ENCODE measurements around the gene NELL1. TPM values are rescaled to one million over a fixed set of nuclear protein-coding genes. Genes with fewer than 3 reads are reported as not detected.

NELL1 gene
- total and polyA plus RNA-seq, 7 experiments from 2014 or later: not detected

GRCh38 chr11:21082853-21083252 lies 413.5 kb downstream of the NELL1 start:
- Histone ChIP-seq H3K9me3 (ENCODE audit: control insufficient read depth in 2 of 3, low read length in 3 of 3) (no peaks in the 10 kb centered on the region), H3K27ac (ENCODE audit: low read depth, low read length) (no peak overlapping the region), H3K4me3 (ENCODE audit: low read length) (no peak overlapping the region), H3K4me1 (ENCODE audit: control insufficient read depth in 2 of 2, insufficient read depth in 2 of 2, low read length in 2 of 2) (no peaks in the 10 kb centered on the region), H3K27me3 (ENCODE audit: control insufficient read depth in 2 of 2, insufficient read depth in 2 of 2, low read length in 2 of 2) (no peaks in the 10 kb centered on the region), H3K36me3 (ENCODE audit: control insufficient read depth in 2 of 3, insufficient read depth in 3 of 3, low read length in 3 of 3) (no peaks in the 10 kb centered on the region)
- Mint-ChIP-seq H3K36me3 (no peaks in the 10 kb centered on the region), H3K4me1 (no peaks in the 10 kb centered on the region), H3K27ac (no peak overlapping the region), H3K4me3 (no peak overlapping the region), H3K27me3 (no peaks in the 10 kb centered on the region), H3K9me3 (peaks cover 0 to 6% (median 2%) of the 10 kb centered on the region in 11 donors)
- ChIA-PET POLR2A (no interaction called here), CTCF (no interaction called here)
- DNase-seq (no peak), ATAC-seq (no peak)
- intact Hi-C loops (cut with micrococcal nuclease): no loop called here

DNA sequence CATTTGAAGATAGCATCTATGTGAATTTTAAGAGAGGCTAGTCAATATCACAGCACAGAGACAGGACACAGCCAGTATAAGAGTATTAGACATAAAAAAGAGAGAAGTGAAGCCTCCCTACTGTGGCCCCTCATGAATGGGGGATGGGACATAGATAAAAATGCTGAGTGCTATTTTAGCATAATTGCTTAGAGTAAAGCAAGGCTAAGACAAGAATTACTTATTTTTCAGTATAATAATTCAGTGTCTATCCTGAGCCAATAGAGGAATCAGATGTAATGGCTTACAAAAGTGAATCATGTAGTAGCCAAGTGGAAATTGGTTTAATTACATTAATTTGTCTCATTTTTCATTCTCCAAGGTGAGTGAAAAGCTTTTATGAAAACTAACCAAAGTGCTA lies 419.5 kb downstream of the NELL1 start:
- CTCF ChIA-PET: no interaction called here
- Histone ChIP-seq H3K27ac (ENCODE audit: low read depth, low read length) (no peak overlapping the region), H3K36me3 (ENCODE audit: control insufficient read depth in 2 of 3, insufficient read depth in 3 of 3, low read length in 3 of 3) (no peaks in the 10 kb centered on the region), H3K4me3 (ENCODE audit: low read length) (no peak overlapping the region), H3K4me1 (ENCODE audit: control insufficient read depth in 2 of 2, insufficient read depth in 2 of 2, low read length in 2 of 2) (no peaks in the 10 kb centered on the region), H3K27me3 (ENCODE audit: control insufficient read depth in 2 of 2, insufficient read depth in 2 of 2, low read length in 2 of 2) (no peaks in the 10 kb centered on the region), H3K9me3 (ENCODE audit: control insufficient read depth in 2 of 3, low read length in 3 of 3) (no peaks in the 10 kb centered on the region)
- no peaks in the 10 kb centered on the region for H3K36me3 Mint-ChIP-seq
- peaks cover 0 to 27% (median 10%) of the 10 kb centered on the region in 11 donors for H3K9me3 Mint-ChIP-seq
- POLR2A ChIA-PET: no interaction called here
- no peak overlapping the region for H3K27ac Mint-ChIP-seq
- no peaks in the 10 kb centered on the region for H3K4me1 Mint-ChIP-seq
- no peak overlapping the region for H3K4me3 Mint-ChIP-seq
- DNase-seq (no peak), ATAC-seq (no peak)
- intact Hi-C loops (cut with micrococcal nuclease): no loop called here
- H3K27me3 Mint-ChIP-seq: no peaks in the 10 kb centered on the region

GRCh38 chr11:21104641-21105040 lies 435.3 kb downstream of the NELL1 start:
- Mint-ChIP-seq H3K9me3 (peaks cover 2 to 26% (median 10%) of the 10 kb centered on the region in 11 donors), H3K4me3 (no peak overlapping the region), H3K27ac (no peak overlapping the region), H3K27me3 (no peaks in the 10 kb centered on the region), H3K36me3 (peaks cover 0 to 4% (median 0%) of the 10 kb centered on the region in 5 donors), H3K4me1 (no peaks in the 10 kb centered on the region)
- ATAC-seq (no peak), DNase-seq (no peak)
- CTCF ChIA-PET: no interaction called here
- Histone ChIP-seq H3K27me3 (ENCODE audit: control insufficient read depth in 2 of 2, insufficient read depth in 2 of 2, low read length in 2 of 2) (no peaks in the 10 kb centered on the region), H3K27ac (ENCODE audit: low read depth, low read length) (no peak overlapping the region), H3K4me1 (ENCODE audit: control insufficient read depth in 2 of 2, insufficient read depth in 2 of 2, low read length in 2 of 2) (no peaks in the 10 kb centered on the region), H3K9me3 (ENCODE audit: control insufficient read depth in 2 of 3, low read length in 3 of 3) (peaks cover 0 to 4% (median 0%) of the 10 kb centered on the region in 3 experiments), H3K4me3 (ENCODE audit: low read length) (no peak overlapping the region), H3K36me3 (ENCODE audit: control insufficient read depth in 2 of 3, insufficient read depth in 3 of 3, low read length in 3 of 3) (no peaks in the 10 kb centered on the region)
- intact Hi-C loops (cut with micrococcal nuclease): no loop called here
- POLR2A ChIA-PET: no interaction called here

DNA sequence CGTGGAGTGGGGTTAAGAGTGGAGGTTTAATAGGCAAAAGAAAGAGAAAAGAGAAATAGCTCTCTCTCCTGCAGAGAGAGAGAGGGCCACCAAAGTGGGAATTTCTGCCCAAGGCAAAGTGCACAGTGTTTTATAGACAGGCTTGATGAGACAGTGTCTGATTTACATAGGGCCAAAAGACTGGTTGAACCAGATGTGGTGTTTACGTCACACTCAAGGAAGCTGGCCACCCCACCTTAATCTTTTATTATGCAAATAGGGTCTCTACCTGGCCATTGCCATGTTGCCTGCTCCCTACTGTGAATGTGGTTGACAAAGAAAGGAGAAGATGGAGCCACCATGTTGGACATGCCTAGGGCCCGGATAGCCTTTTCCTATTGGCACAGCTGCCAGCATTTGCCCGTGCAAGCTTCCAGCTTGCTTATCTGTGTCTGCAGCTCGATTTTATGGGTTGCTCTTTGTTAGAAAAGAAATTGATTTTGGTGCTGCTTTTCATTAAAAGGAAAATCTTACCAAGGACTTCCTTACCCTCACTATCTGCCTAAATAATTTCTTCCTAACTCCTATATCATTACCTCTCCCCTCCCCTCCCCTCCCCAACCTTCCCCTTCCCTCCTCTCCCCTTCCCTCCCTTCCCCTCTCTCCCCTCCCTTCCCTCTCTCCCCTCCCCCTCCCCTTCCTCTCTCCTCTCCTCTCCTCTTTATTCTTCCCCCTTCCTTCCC lies 436.0 kb downstream of the NELL1 start:
- no peaks in the 10 kb centered on the region for H3K27me3 Mint-ChIP-seq
- POLR2A ChIA-PET: no interaction called here
- CTCF ChIA-PET: no interaction called here
- H3K4me1 Mint-ChIP-seq: no peaks in the 10 kb centered on the region
- intact Hi-C loops (cut with micrococcal nuclease): no loop called here
- Histone ChIP-seq H3K9me3 (ENCODE audit: control insufficient read depth in 2 of 3, low read length in 3 of 3) (peaks cover 0 to 2% (median 0%) of the 10 kb centered on the region in 3 experiments), H3K4me3 (ENCODE audit: low read length) (no peak overlapping the region), H3K4me1 (ENCODE audit: control insufficient read depth in 2 of 2, insufficient read depth in 2 of 2, low read length in 2 of 2) (no peaks in the 10 kb centered on the region), H3K27me3 (ENCODE audit: control insufficient read depth in 2 of 2, insufficient read depth in 2 of 2, low read length in 2 of 2) (no peaks in the 10 kb centered on the region), H3K36me3 (ENCODE audit: control insufficient read depth in 2 of 3, insufficient read depth in 3 of 3, low read length in 3 of 3) (no peaks in the 10 kb centered on the region), H3K27ac (ENCODE audit: low read depth, low read length) (no peak overlapping the region)
- no peak overlapping the region for H3K27ac Mint-ChIP-seq
- H3K4me3 Mint-ChIP-seq: no peak overlapping the region
- DNase-seq (no peak), ATAC-seq (no peak)
- peaks cover 0 to 4% (median 0%) of the 10 kb centered on the region in 5 donors for H3K36me3 Mint-ChIP-seq
- peaks cover 2 to 28% (median 8%) of the 10 kb centered on the region in 11 donors for H3K9me3 Mint-ChIP-seq

GRCh38 chr11:21109341-21109740 lies 440.0 kb downstream of the NELL1 start:
- intact Hi-C loops (cut with micrococcal nuclease): no loop called here
- no peak overlapping the region for H3K4me3 Mint-ChIP-seq

DNA sequence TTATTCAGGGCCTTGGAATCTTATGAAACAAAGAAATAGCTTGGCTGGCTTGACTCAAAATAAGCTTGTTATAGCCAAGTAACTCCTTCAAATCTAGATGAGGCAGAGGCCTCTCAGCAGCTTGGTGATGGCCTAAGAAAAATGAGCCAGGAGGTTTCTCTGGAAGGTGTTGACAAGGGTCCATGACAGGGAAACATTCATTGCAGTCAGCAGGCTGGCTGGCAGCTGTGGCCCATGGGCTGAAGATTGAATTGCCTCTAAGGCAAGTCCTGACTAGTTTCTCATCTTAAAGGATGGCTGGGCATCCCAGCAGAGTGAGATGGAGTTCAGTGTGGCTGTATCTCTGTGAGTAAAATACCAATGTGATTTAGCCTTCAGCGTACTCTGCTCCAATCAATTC lies 441.0 kb downstream of the NELL1 start:
- H3K4me1 Mint-ChIP-seq: no peaks in the 10 kb centered on the region
- Histone ChIP-seq H3K27ac (ENCODE audit: low read depth, low read length) (no peak overlapping the region), H3K27me3 (ENCODE audit: control insufficient read depth in 2 of 2, insufficient read depth in 2 of 2, low read length in 2 of 2) (no peaks in the 10 kb centered on the region), H3K9me3 (ENCODE audit: control insufficient read depth in 2 of 3, low read length in 3 of 3) (no peaks in the 10 kb centered on the region), H3K4me3 (ENCODE audit: low read length) (no peak overlapping the region), H3K4me1 (ENCODE audit: control insufficient read depth in 2 of 2, insufficient read depth in 2 of 2, low read length in 2 of 2) (no peaks in the 10 kb centered on the region), H3K36me3 (ENCODE audit: control insufficient read depth in 2 of 3, insufficient read depth in 3 of 3, low read length in 3 of 3) (no peaks in the 10 kb centered on the region)
- H3K4me3 Mint-ChIP-seq: no peak overlapping the region
- DNase-seq (no peak), ATAC-seq (no peak)
- H3K36me3 Mint-ChIP-seq: no peaks in the 10 kb centered on the region
- no peak overlapping the region for H3K27ac Mint-ChIP-seq
- H3K27me3 Mint-ChIP-seq: no peaks in the 10 kb centered on the region
- intact Hi-C loops (cut with micrococcal nuclease): no loop called here
- ChIA-PET CTCF (no interaction called here), POLR2A (no interaction called here)
- peaks cover 0 to 19% (median 5%) of the 10 kb centered on the region in 11 donors for H3K9me3 Mint-ChIP-seq

More at GRCh38 chr11:21109341-21109740, 440.0 kb downstream of the NELL1 start:
- H3K36me3 Mint-ChIP-seq: no peaks in the 10 kb centered on the region
- H3K27ac Mint-ChIP-seq: no peak overlapping the region
- H3K9me3 ChIP-seq (ENCODE audit: control insufficient read depth in 2 of 3, low read length in 3 of 3): no peaks in the 10 kb centered on the region
- H3K27me3 Mint-ChIP-seq: no peaks in the 10 kb centered on the region
- POLR2A ChIA-PET: no interaction called here
- H3K27ac ChIP-seq (ENCODE audit: low read depth, low read length): no peak overlapping the region
- H3K27me3 ChIP-seq (ENCODE audit: control insufficient read depth in 2 of 2, insufficient read depth in 2 of 2, low read length in 2 of 2): no peaks in the 10 kb centered on the region
- no peaks in the 10 kb centered on the region for H3K36me3 ChIP-seq (ENCODE audit: control insufficient read depth in 2 of 3, insufficient read depth in 3 of 3, low read length in 3 of 3)
- no peaks in the 10 kb centered on the region for H3K4me1 Mint-ChIP-seq
- H3K4me1 ChIP-seq (ENCODE audit: control insufficient read depth in 2 of 2, insufficient read depth in 2 of 2, low read length in 2 of 2): no peaks in the 10 kb centered on the region
- H3K9me3 Mint-ChIP-seq: peaks cover 0 to 24% (median 8%) of the 10 kb centered on the region in 11 donors
- ATAC-seq: no peak
- H3K4me3 ChIP-seq (ENCODE audit: low read length): no peak overlapping the region
- no peak for DNase-seq
- CTCF ChIA-PET: no interaction called here

- no peak for ATAC-seq
- H3K27ac ChIP-seq (ENCODE audit: low read depth, low read length): no peak overlapping the region
- no peaks in the 10 kb centered on the region for H3K4me1 ChIP-seq (ENCODE audit: control insufficient read depth in 2 of 2, insufficient read depth in 2 of 2, low read length in 2 of 2)
- peaks cover 0 to 22% (median 6%) of the 10 kb centered on the region in 11 donors for H3K9me3 Mint-ChIP-seq
- no peaks in the 10 kb centered on the region for H3K27me3 Mint-ChIP-seq
- no peak for DNase-seq
- no peaks in the 10 kb centered on the region for H3K27me3 ChIP-seq (ENCODE audit: control insufficient read depth in 2 of 2, insufficient read depth in 2 of 2, low read length in 2 of 2)
- no peak overlapping the region for H3K4me3 ChIP-seq (ENCODE audit: low read length)
- no peaks in the 10 kb centered on the region for H3K36me3 ChIP-seq (ENCODE audit: control insufficient read depth in 2 of 3, insufficient read depth in 3 of 3, low read length in 3 of 3)
- H3K27ac Mint-ChIP-seq: no peak overlapping the region
- intact Hi-C loops (cut with micrococcal nuclease): no loop called here
- no peak overlapping the region for H3K4me3 Mint-ChIP-seq
- ChIA-PET CTCF (no interaction called here), POLR2A (no interaction called here)
- no peaks in the 10 kb centered on the region for H3K36me3 Mint-ChIP-seq
- no peaks in the 10 kb centered on the region for H3K9me3 ChIP-seq (ENCODE audit: control insufficient read depth in 2 of 3, low read length in 3 of 3)
- H3K4me1 Mint-ChIP-seq: no peaks in the 10 kb centered on the region
Observed at GRCh38 chr11:21113876-21114275, 444.5 kb downstream of the NELL1 start.

All from naive thymus-derived CD4-positive, alpha-beta T cell (primary cell).